ENCODE measurements around the gene ZNF516. TPM values are rescaled to one million over a fixed set of nuclear protein-coding genes. Genes with fewer than 3 reads are reported as not detected.

The ZNF516 gene
- total RNA-seq, 2 donors from 2014 or later, result 24.3 to 32.5 TPM

- intact Hi-C loops (cut with DNase I), result no loop called here
- no peak for DNase-seq (ENCODE audit: low spot score)
Measured at GRCh38 chr18:76314015-76314414, 181.0 kb downstream of the ZNF516 start.
